HG03139 (cell line): ENCODE data around the gene GRK5.

Experiments
- ATAC-seq: cut with Tn5 transposase; IDR thresholded peaks from one replicate; pipeline ENCODE4 v1.9.1; 2021; ENCODE audit not compliant: unreplicated experiment

GRK5 gene

DNA sequence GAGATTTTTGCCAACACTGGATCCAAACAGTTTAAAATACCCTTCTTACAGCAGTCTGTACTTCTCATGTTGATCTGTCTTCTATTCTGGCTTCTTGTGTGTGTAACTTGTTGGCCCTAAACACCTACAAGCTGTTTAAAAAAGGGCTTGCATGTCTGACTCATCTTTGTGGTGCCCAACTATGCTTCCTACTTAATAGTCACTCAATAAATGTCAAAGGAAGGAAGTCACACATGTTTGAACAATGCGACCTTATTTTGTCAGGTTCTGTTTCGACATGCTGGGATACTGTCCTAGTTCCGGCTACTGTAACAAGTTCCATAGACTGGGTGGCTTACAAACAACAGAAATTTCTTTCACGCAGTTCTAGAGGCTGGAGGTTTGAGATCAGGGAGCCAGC is 9.4 kb upstream of the GRK5 start:
- ATAC-seq, result no peak

DNA sequence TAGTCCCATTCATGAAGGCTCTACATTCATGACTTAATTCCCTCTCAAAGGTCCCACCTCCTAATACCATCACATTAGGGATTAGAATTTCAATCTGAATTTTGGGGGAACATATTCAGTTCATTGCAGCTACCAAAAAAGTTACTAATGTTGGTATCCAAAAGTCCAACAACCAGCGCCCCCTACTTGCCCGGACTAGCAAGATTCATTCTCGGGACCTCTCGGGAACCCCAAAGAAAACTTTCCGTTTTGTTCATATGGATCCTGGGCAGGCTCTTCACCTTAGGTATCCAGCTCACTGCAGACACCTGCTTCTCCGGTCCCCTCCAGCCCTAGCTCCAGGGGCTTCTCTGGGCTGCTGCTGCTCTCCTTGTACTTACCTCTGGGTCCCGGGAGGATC is 8.9 kb upstream of the GRK5 start:
- ATAC-seq, result no peak

DNA sequence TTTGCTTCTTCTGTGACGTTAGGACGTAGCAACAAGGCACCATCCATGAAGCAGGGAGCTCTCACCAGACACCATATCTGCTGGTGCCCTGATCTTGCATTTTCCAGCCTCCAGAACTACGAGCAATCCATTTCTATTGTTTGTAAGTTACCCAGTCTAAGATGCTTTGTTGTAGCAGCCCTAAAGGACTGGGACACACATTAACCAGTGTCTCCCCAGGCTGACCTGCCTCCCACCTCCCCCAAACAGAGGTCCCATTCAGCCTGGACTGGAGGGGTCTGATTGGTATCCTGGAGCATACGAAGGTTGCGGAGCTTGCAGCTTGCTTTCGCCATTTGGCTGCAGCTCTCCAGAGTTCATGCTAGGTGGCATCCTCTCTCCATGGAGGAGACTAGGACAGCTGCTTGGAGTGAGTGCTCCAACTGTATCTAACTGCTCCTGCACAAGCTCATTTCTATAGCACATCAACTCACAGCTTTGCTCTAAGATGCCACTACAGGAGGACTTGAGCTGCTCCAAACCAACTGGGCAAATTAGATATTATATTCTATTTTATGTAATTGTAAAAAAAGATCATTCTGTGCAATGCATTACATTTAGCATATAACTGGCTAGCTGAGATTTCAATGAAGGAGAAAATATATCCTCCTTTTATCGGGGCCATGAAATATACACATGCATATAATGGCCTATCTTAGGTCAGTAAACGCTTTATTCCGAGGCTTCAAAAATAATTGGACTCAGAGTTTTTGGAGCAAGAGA is 8.0 kb upstream of the GRK5 start:
- peak; percentile 72 for ATAC-seq

DNA sequence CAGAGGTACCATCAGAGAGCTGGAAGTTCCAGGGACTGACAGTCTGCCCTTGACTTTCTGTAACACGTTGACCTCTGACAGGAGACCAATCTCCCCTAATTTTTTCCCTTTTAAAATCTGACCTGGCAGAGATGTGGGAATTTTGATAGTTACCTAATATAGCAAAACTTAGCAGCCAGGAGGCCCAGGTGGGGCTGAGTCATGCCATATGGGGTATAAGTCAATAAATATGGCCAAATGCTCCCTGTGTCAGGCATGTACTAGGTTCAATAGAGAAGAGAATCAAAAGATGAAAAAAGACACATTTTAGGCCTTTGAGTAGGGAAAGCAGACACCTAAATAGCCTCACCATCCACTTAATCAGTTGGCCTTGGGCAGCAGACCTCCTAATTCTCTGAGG is 6.1 kb upstream of the GRK5 start:
- ATAC-seq, result no peak

DNA sequence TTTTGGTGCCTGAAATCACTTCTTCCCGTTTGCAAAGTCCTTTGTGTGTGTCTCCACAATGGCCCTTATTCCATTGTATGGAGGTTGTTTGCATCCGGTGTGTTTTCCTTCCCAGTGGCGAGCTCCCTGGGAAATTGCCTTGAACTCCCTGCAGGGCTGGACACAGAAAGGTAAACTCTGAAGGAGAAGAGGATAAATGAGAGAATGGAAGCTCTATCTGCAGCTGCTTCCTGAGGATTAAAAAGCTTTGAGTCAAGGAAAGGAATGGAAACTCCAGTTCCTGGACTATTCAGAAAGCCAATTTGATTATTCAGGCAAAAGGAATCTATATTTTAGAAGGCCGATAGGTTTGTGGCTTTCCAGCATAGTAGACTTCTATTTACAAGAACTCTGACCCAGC is 4.4 kb upstream of the GRK5 start:
- ATAC-seq, result no peak

DNA sequence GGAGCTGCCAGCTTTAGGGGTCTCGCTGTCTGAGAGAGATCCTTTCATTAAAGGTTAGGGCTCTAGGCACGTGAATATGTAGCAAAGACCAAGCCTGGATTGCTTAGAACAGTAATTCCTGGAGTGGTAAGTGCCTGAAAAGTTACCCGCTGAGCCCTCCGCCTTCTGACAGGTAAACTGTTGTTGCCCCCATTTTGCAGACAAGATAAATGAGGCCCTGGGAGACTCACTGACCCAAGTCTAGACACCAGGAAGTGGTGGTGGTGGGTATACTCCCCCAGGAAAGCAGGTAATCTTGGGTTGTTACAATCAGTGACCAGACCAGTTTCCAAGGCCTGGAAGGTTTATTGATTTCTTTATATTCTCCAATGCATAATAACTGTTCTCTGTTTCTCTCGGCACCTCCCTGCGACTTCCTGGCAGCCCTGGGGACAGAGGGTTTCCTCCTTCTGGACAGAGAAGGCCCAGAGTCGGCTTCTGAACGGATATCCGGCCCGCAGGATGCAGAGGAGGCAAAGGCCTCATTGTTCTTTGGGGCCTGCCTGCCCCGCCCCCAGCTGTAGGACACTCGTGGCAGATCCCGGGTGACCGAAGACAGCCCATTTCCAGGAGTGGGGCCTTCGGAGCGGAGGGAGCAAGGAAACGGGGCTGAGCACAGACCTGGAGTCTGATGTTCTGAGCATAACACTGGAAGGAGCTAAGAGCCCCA is 1.3 kb upstream of the GRK5 start:
- peak; percentile 26 for ATAC-seq

DNA sequence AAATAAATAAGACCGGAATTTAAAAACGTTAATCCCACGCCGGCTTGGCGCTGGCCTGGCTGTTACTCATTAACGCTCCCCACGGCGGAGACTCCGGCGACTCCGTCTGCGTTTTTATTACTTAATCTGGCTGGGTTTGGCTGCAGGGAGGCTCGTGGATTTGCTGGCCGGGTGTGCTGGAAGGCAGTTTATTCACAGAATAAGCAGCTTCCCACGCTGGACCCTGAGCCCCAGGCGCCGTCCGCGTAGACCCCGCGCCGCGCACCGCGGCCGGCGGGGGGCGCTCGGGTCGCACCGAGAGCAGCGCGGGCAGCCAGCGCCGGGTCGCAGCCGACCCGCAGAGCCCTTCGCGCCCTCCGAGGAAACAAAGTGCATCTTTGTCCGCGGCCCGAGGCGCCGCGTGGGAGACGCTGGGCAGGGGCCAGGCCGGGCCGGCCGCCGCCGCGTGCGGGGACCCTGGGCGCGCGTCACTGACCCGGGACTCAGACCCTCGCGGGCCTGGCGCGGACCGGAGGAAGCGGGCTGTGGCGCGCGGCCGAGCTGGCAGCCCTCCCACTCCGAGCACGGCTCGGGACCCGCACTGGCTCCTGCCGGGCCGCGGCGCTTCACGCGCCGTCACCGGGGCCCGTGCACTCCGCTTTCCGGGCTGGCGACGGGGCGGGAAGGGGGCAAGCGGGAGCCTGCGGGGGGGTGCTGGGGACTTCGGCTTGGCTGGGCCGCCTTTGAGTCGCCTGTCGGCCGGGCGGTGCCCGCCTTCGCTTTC is 587 bp upstream of the GRK5 start:
- peak; percentile 50 for ATAC-seq

DNA sequence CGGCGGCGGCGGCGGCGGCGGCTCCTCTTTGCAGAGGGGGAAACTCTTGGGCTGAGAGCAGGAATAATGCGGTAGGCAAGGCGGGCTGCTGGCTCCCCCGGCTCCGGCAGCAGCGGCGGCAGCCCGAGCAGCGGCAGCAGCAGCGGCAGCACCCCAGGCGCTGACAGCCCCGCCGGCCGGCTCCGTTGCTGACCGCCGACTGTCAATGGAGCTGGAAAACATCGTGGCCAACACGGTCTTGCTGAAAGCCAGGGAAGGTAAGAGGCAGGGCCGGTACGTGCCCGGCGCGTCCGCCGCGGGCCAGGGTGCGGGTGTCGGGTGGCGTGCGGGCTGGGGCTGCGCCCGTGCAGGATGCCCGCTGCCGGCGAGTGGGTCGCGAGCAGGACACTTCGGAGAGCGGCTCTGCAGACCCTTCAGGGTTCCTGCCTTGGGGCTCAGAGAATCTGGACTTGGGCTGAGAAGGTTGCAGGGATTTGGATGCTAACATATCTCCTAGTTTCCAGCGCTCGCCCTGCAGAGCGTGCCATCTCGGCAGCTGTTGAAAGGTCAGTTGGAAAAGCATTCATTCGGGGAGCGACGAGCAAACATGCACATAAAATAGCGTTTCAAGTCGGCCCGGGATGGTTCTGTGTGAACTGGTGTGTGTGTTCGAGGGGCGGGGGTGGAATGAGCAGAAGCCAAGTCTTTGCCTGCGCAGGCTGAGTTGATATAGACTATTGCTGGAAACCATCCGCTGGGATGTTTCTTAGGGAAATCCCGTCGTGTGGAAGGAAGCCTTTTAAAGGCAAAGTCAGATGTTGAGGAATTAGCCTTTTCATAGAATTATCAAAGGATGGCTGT is 562 bp downstream of the GRK5 start:
- ATAC-seq, result peak; percentile 4

DNA sequence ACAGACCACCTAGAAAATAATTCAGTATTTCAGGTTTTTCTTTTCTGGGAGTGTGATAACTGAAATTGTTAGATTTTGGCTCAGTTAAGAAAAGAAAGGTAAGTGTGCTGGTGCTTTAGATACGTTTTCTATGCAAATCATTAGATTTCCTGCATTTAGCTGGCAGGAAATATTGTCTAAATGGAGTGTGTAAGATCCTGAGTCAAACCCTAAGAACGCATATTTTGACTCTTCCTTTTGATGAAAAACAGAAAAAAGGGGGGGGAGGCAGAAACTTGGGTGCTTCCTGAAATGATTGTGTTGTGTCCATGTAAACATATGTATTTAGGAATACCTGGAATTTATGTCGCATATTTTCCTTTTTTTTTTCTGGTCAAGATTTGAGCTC is 1.2 kb downstream of the GRK5 start:
- no peak for ATAC-seq

DNA sequence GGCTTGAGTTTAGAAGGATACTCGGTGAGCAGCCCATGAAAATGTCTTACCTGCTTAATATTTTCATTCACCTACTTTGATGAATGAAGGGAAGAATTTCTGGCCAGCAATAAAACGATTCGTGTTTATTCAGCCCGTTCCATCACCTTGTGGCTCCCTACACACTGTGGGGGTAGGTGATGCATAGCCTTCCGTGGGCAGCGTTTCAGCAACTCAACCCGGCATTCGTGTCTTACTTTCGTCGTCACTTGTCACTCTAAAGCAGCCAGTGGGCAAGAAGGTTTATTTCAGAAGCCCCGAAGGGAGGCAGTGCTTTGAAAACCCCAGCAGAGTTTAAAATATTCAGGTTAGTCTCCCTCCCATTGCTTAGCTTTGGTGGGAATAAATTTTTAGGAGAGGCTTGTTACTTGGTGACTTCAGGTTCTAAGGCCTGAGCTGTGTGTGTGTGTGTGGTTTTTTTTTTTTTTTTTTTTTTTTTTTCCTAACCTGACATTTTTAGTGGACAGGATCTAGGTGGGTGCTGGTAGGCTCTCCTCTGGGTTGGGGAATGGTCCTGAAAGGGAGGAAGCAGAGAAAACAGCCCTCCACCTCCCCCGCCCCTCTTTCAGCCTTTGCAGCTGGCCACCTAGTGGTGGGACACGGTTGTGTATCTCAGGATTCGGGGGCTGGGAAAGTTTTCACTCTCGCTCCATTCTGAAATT is 1.8 kb downstream of the GRK5 start:
- ATAC-seq, result no peak

DNA sequence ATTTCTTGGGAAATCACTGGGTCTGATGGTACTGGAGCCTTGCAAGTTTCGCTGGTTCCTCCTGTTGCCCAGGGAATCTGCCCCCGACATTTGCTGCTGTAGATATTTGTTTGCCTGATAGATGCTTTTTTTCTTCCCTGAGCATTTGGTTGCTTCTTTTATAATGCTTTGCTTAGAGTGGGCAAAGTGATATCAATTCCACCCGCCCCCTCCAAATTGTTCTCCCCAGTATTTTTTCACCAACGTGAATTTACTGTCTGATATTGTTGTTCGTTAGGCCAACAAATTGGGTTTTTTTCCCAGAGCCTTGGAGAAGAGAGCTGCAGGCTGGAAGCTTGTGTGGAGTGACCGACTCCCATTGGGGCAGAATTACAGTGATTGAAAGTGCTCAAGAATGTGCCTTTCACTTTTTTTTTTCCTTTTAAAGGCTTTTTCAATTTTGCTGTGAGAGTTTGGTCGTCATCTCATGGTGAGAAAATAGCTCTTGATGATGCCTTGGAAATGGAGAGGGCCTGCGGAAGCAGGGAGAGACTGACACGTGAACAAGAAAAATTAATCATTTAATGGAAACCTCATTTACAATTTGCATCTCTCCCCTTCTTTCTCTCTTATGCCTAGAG is 2.5 kb downstream of the GRK5 start:
- ATAC-seq, result no peak

DNA sequence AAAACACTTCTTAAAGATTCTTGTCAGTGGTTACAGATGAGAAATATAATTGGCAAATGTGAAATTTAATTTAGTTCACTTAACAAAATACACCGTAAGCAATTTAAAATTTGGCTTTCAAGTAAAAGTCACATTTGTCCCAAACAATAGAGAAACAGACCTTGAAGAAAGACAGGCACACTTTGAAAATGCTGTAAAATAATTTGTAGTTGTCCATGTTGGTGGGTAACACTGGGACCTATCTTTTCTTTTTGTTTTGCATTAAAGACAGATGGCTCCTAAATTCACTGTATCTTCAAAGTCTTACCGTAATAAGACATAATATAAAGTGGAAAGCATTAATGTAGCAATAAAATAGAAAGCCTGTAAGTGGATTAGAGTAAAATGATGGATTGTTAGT is 3.3 kb downstream of the GRK5 start:
- no peak for ATAC-seq

DNA sequence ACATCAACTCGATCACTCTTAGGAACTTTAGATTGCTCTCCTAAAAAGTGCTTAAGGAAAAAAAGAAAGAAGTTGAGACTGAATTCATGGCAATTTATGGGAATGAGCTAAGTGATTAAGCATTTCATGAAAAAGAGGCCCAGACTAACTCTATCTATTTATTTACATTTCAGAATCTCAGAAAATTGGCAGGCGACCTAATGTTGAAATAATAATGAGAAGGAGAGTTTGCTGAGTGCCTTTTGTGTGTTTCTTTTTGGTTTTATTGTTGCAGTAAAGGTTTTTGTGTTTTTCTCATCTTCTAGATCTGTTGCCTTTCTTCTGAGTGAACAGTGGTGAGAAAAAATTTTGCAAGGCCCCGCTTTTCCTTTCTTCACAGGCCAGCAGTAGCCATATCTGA is 3.8 kb downstream of the GRK5 start:
- no peak for ATAC-seq

DNA sequence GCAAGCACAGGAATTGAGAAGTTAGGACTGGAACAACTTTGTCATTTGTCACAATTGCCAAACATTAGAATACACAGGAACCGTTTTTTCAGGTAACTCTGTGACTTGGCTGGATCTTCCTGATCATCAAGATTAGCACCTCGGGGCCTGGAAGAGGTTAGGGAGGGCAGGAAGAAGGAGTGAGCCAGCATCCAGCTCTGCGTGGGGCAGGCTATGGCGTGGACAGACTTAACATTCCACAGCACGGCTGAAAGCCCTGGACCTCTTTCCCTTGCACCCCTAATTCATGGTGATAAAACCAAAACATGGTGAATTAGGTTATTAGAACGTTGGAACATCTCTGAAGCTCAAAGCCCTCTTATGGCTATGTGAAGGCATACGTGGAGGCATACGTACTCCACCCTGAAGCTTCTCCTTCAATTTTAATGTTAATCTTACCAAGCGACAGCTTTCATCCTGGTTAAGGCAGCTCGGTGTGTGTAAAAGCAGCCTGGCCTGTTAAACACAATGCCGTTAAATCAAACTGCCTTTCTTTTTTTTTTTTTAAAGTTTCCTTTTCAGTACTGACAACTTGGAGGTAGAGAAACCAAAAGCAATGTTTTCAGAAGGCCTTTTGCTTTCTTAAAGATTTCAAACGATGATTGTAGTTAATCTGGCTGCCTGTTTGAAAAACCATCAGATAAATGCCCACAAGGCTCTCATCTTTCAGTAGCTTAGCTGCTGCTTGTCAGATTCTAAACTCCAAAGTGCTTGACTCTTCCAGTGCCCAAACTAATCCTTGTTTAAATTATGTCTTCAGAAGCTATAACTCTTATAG is 4.5 kb downstream of the GRK5 start:
- no peak for ATAC-seq

DNA sequence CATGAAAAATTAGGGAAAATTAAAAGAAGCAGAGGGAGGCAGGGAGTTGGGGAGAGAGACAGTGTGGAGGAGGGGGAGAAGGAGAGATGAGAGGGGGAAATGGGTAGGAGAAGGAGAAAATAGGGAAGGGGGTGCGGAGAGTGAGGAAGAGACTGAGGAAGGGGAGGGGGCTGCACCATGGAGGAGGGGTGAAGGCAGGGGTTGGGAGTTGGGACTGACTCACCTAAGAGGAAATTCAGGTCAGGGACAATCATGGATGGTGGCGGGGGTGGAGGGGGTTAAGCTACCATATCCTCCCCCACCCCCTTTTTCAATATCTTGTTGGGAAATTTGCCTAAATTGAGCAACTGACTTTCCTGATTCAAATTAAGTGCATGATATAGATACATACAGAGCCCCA is 8.0 kb downstream of the GRK5 start:
- no peak for ATAC-seq

DNA sequence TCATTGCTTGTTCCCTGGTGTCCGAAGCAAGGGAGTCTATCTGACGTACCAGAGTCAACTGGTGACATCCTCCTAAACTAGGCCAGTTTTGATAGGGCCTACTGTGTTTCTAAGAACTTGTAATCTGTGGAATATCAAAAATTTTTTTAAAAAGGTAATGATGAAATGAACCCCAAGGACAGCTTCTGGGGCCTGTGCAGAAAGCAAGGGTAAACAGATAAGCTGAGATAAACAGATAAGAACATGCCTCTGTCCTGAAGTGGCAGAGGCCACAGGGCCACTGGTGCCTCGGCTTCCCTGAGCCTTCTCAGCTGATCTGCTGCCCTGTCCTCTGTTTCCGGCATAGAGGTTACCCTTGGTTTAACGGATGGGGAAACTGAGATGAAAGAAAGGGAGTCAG is 8.8 kb downstream of the GRK5 start:
- ATAC-seq, result no peak

DNA sequence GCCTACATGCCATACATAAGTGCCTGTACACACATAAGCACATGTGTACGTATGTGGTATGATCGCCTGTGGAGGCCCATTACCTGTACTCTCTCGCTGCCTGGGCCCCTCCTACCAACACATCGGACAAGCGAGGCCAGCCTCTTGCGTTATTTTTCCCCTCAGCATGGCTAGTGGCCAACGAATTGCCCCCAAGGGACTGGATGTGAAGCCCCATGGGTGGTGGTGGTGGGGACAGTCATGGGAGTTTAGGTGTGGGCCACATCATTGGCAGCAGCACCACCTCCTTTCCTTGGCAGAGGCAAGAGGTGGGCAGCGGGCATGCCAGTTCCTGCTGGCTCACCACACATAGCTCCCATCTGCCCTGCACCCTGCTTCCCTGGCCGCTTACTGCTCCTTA is 10.0 kb downstream of the GRK5 start:
- no peak for ATAC-seq

DNA sequence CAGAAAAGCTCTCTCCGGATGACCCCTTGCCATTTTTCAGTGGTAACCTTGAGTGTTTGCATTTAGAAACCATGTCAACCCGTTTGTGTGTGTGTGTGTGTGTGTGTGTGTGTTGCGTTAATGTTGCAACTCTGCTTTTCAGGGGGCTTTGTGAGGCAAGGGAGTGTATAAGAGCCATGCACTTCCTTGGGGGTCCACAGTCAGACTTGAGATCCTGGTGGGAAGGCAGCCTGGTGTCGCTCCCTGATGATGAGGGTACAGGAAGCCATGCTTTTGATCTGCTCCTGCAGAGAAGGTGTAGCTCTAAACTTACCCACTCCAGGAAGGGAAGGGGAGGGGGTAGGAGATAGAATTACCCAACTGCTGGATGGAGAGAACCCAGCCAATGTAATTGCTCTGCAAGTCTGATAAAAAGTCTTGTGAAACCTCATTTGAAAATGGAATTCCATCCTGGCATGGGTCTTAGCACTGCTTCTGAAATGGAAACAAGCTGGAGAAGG is 10.7 kb downstream of the GRK5 start:
- no peak for ATAC-seq

DNA sequence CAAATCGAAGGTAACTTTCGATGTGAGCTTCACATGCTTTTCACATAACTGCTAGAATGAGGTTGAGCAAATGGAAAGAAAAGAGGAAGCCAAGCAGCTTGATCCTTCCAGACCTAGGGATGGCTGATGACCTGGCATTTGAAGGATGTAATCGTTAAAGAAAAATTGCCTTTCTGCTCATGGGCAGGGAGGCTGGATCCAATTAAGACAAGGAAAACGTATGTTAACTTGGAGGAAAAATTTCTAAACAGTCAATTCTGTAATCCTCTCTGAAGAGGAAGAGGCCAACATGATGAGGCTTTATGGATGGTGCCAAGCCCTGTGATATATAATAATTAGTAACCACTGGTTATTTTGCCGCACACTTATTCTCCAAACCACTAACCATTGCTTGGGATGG is 12.5 kb downstream of the GRK5 start:
- no peak for ATAC-seq
